ENCODE data around the gene SLC39A12. TPM values are rescaled to one million over a fixed set of nuclear protein-coding genes. Genes with fewer than 3 reads are reported as not detected.
A peak's percentile ranks its signal among the peaks of the same experiment; 100 is the strongest.

The SLC39A12 gene
- total RNA-seq, 1 donor: not detected

- peak; percentile 47 for DNase-seq (ENCODE audit: low read depth)
- H3K4me3 ChIP-seq (ENCODE audit: low read depth, low read length): no peak overlapping the region
- no peak for TF ChIP-seq CTCF (IDR thresholded peaks at IDR 0.05; ENCODE audit: insufficient read depth, low read length)
These were observed 32.3 kb downstream of the SLC39A12 start for GRCh38 chr10:17984056-17984455.

- TF ChIP-seq CTCF (IDR thresholded peaks at IDR 0.05; ENCODE audit: insufficient read depth, low read length): no peak
- no peak overlapping the region for H3K4me3 ChIP-seq (ENCODE audit: low read depth, low read length)
- no peak for DNase-seq (ENCODE audit: low read depth)
These were observed 32.8 kb downstream of the SLC39A12 start for GRCh38 chr10:17984563-17984962.

GRCh38 chr10:17989908-17990767 is 38.4 kb downstream of the SLC39A12 start:
- TF ChIP-seq CTCF (IDR thresholded peaks at IDR 0.05; ENCODE audit: insufficient read depth, low read length): no peak
- no peak overlapping the region for H3K4me3 ChIP-seq (ENCODE audit: low read depth, low read length)
- peak; percentile 65 for DNase-seq (ENCODE audit: low read depth)

- H3K4me3 ChIP-seq (ENCODE audit: low read depth, low read length): no peak overlapping the region
- TF ChIP-seq CTCF (IDR thresholded peaks at IDR 0.05; ENCODE audit: insufficient read depth, low read length): no peak
- DNase-seq (ENCODE audit: low read depth): no peak
These were observed 40.5 kb downstream of the SLC39A12 start for GRCh38 chr10:17992266-17992665.

GRCh38 chr10:17993361-17993760 is 41.6 kb downstream of the SLC39A12 start:
- TF ChIP-seq CTCF (IDR thresholded peaks at IDR 0.05; ENCODE audit: insufficient read depth, low read length): no peak
- no peak for DNase-seq (ENCODE audit: low read depth)
- H3K4me3 ChIP-seq (ENCODE audit: low read depth, low read length): no peak overlapping the region

- DNase-seq (ENCODE audit: low read depth): no peak
- no peak for TF ChIP-seq CTCF (IDR thresholded peaks at IDR 0.05; ENCODE audit: insufficient read depth, low read length)
- no peak overlapping the region for H3K4me3 ChIP-seq (ENCODE audit: low read depth, low read length)
These were observed 48.9 kb downstream of the SLC39A12 start for GRCh38 chr10:18000601-18001000.

GRCh38 chr10:18005445-18005780 is 53.7 kb downstream of the SLC39A12 start:
- DNase-seq (ENCODE audit: low read depth): no peak
- H3K4me3 ChIP-seq (ENCODE audit: low read depth, low read length): no peak overlapping the region
- no peak for TF ChIP-seq CTCF (IDR thresholded peaks at IDR 0.05; ENCODE audit: insufficient read depth, low read length)
